Measurements from ENCODE around the gene ZMYND8.

Gene ZMYND8

GRCh38 chr20:47164140-47164539 lies 192.4 kb downstream of the ZMYND8 start:
- TF ChIP-seq, protein P1, sequence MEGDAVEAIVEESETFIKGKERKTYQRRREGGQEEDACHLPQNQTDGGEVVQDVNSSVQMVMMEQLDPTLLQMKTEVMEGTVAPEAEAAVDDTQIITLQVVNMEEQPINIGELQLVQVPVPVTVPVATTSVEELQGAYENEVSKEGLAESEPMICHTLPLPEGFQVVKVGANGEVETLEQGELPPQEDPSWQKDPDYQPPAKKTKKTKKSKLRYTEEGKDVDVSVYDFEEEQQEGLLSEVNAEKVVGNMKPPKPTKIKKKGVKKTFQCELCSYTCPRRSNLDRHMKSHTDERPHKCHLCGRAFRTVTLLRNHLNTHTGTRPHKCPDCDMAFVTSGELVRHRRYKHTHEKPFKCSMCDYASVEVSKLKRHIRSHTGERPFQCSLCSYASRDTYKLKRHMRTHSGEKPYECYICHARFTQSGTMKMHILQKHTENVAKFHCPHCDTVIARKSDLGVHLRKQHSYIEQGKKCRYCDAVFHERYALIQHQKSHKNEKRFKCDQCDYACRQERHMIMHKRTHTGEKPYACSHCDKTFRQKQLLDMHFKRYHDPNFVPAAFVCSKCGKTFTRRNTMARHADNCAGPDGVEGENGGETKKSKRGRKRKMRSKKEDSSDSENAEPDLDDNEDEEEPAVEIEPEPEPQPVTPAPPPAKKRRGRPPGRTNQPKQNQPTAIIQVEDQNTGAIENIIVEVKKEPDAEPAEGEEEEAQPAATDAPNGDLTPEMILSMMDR (IDR thresholded peaks at IDR 0.05; ENCODE audit: insufficient read depth, low read length, poor library complexity, severe bottlenecking), result no peak
- H3K27me3 ChIP-seq (replicated peaks; ENCODE audit: control insufficient read depth, insufficient read depth, low read length), result no peaks in the 10 kb centered on the region
- no peaks in the 10 kb centered on the region for H3K36me3 ChIP-seq (ENCODE audit: control insufficient read depth, insufficient read depth, low read length)

DNA sequence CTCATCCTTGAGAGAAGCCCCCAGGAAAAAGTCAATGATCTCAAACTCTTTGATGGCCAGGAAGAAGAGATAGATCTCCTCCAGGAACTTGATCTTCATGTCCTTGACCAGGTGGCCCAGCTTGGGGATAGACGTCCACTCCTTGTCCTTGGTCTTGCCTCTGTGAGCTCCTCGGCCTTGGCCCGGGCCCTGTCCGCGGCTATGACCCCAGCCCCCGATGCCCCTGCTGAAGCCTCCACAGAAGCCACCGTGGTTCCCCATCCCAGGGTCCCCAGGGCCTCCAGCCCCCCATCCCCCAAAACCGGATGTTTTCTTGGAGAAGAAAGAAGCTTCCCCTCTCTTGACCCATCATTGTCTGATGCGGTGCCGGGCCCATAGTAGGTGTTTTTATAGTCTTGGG lies 195.1 kb downstream of the ZMYND8 start:
- TF ChIP-seq, protein P1 (IDR thresholded peaks at IDR 0.05; ENCODE audit: insufficient read depth, low read length, poor library complexity, severe bottlenecking), result no peak

More at GRCh38 chr20:47164140-47164539, 192.4 kb downstream of the ZMYND8 start:
- DNase-seq (ENCODE audit: extremely low read depth, insufficient read length), result no peak
- H3K4me3 ChIP-seq (replicated peaks; ENCODE audit: low read depth, low read length), result no peak overlapping the region

DNA sequence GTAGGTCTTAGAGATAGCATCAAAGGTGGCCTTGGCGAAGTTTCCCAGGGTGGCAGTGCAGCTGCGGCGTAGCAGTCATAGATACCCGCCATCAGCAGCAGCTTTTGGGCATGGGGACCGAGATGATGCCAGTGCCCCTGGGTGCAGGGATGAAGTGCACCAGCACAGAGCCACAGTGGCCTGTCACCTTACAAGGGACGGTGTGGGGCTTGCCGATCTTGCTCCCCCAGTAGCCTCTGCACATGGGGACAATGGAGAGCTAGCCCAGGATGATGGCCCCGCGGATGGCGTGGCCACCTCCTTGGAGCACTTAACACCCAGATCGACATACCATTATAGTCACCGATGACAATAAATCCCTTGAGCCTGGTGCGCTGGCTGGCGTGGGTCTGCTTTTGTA lies 195.5 kb downstream of the ZMYND8 start:
- no peak overlapping the region for H3K4me3 ChIP-seq (replicated peaks; ENCODE audit: low read depth, low read length)
- H3K36me3 ChIP-seq (ENCODE audit: control insufficient read depth, insufficient read depth, low read length), result no peaks in the 10 kb centered on the region
- no peak for DNase-seq (ENCODE audit: extremely low read depth, insufficient read length)
- TF ChIP-seq, protein P1 (IDR thresholded peaks at IDR 0.05; ENCODE audit: insufficient read depth, low read length, poor library complexity, severe bottlenecking), result no peak
- no peaks in the 10 kb centered on the region for H3K27me3 ChIP-seq (replicated peaks; ENCODE audit: control insufficient read depth, insufficient read depth, low read length)

More for the DNA sequence above, 195.1 kb downstream of the ZMYND8 start:
- Histone ChIP-seq H3K36me3 (ENCODE audit: control insufficient read depth, insufficient read depth, low read length) (no peaks in the 10 kb centered on the region), H3K27me3 (replicated peaks; ENCODE audit: control insufficient read depth, insufficient read depth, low read length) (no peaks in the 10 kb centered on the region), H3K4me3 (replicated peaks; ENCODE audit: low read depth, low read length) (no peak overlapping the region)
- DNase-seq (ENCODE audit: extremely low read depth, insufficient read length), result no peak

DNA sequence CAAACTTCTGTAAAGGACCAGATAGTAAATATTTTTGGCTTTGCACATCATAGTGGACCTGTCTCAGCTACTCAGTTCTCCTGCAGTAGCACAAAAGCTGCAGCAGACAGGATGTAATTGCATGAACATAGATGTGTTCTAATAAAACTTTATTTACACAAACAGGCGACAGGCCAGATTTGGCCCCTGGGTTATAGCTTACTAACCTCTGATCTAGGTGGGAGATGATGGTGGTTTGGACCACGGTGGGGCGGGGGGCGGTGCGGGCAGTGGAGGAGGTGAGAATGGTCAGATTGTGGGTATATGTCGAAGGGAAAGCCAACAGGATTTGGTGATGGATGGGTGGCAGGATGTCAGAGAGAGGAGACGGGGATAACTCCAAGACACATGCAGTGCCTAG lies 196.3 kb downstream of the ZMYND8 start:
- H3K36me3 ChIP-seq (ENCODE audit: control insufficient read depth, insufficient read depth, low read length), result no peaks in the 10 kb centered on the region
- no peak for DNase-seq (ENCODE audit: extremely low read depth, insufficient read length)
- no peaks in the 10 kb centered on the region for H3K27me3 ChIP-seq (replicated peaks; ENCODE audit: control insufficient read depth, insufficient read depth, low read length)
- no peak overlapping the region for H3K4me3 ChIP-seq (replicated peaks; ENCODE audit: low read depth, low read length)
- TF ChIP-seq, protein P1 (IDR thresholded peaks at IDR 0.05; ENCODE audit: insufficient read depth, low read length, poor library complexity, severe bottlenecking), result no peak
